Right cardiac atrium (tissue), 5 donors: ENCODE measurements around the gene RABGAP1L. TPM values are rescaled to one million over a fixed set of nuclear protein-coding genes. Genes with fewer than 3 reads are reported as not detected.
"Not testable (repeated sequence)": the region's sequence is repeated elsewhere in the genome, so short reads cannot be mapped to it uniquely, and the experiment has no call there.

ENCODE experiments used
- ATAC-seq, 2 donors: fragments of 200-7000 bp; cut with Tn5 transposase; one replicate each; pipeline versions ENCODE4 v1.8.0 to v1.9.1; 2020; ENCODE audit warnings: moderate library complexity in 2 of 2, mild to moderate bottlenecking in 1 of 2
- DNase-seq, 3 donors: peaks; one replicate each; pipeline ENCODE4 v3.0.0-alpha.2; 2020
- H3K27ac ChIP-seq: one replicate; pipeline ENCODE4 v1.5.1; 2013; ENCODE audit warnings: mild to moderate bottlenecking, low read length, control low read depth, moderate library complexity
- H3K27me3 ChIP-seq: one replicate; pipeline ENCODE4 v1.6.1; 2013; ENCODE audit not compliant: control insufficient read depth, insufficient read depth
- H3K4me1 ChIP-seq: one replicate; pipeline ENCODE4 v1.6.1; 2013; ENCODE audit warnings: low read length; ENCODE audit not compliant: control insufficient read depth, insufficient read depth
- H3K4me3 ChIP-seq: one replicate; pipeline ENCODE4 v1.5.1; 2013; ENCODE audit warnings: low read length, control low read depth
- H3K9me3 ChIP-seq: one replicate; pipeline ENCODE4 v1.6.1; 2013; ENCODE audit warnings: low read length; ENCODE audit not compliant: control insufficient read depth
- WGBS: extraction: QIAGEN DNeasy Blood & Tissue Kit; methylation state at CpG from one replicate; pipeline ENCODE4 v1.1.7; 2013; 5-methylcytosine and 5-hydroxymethylcytosine counted together
- intact Hi-C, 4 donors: fragments of 100-400 bp; cut with DNase I; formaldehyde crosslinking; loops; one replicate each; pipeline versions ENCODE4 v1.11.0 to v1.14.0; 2022 to 2023
- polyA plus RNA-seq: library from polyadenylated mRNA; stranded (reverse); fragments of 200-250 nt; gene quantifications from one replicate; pipeline ENCODE4 v1.2.3, GENCODE V29; 2013
- total RNA-seq, 4 donors: library from RNA; stranded (reverse); fragmentation: NEBNext Ultra II Directional; extraction: Animal tissue kit (Norgen Biotek cat#: 25700); gene quantifications; one replicate each; pipeline ENCODE4 v1.2.1, GENCODE V29; 2021
- donor health status: healthy with polysubstance abuse.
- donor health status: DM: no; HTN: yes; CAD: no.
- donor health status: DM: no; HTN: no; CAD: no.
- donor health status: DM: no; HTN: yes; CAD: no; lungs with severe emphysema.
- donor health status: DM: yes; HTN: yes; CAD: no.

The RABGAP1L gene
- total and polyA plus RNA-seq, 5 donors = 174 to 367 (median 186) TPM

- Histone ChIP-seq H3K27me3 (no peaks in the 10 kb centered on the region), H3K27ac (no peak overlapping the region), H3K9me3 (no peaks in the 10 kb centered on the region), H3K4me1 (no peaks in the 10 kb centered on the region), H3K4me3 (no peak overlapping the region)
- no peak for ATAC-seq
- intact Hi-C loops = no loop called here
- 71% methylated on average over 6 of the region's 6 CpGs for WGBS
- DNase-seq = peak in 1 of 3 donors; percentile 39
These were observed 28.2 kb upstream of the RABGAP1L start for GRCh38 chr1:174131032-174131638.

- intact Hi-C loops = no loop called here
- H3K4me3 ChIP-seq = no peak overlapping the region
- H3K27ac ChIP-seq = no peak overlapping the region
- DNase-seq (no peak), ATAC-seq (no peak)
- no peaks in the 10 kb centered on the region for H3K4me1 ChIP-seq
- H3K27me3 ChIP-seq = no peaks in the 10 kb centered on the region
- H3K9me3 ChIP-seq = no peaks in the 10 kb centered on the region
- WGBS = 90% methylated on average over 3 of the region's 3 CpGs
These were observed 25.2 kb upstream of the RABGAP1L start for GRCh38 chr1:174134003-174134659.

- H3K4me3 ChIP-seq = no peak overlapping the region
- WGBS = 66% methylated on average over 2 of the region's 2 CpGs
- DNase-seq = no peak
- H3K4me1 ChIP-seq = no peaks in the 10 kb centered on the region
- H3K9me3 ChIP-seq = no peaks in the 10 kb centered on the region
- no peaks in the 10 kb centered on the region for H3K27me3 ChIP-seq
- no peak overlapping the region for H3K27ac ChIP-seq
- intact Hi-C loops = no loop called here
- no peak for ATAC-seq
These were observed 24.1 kb upstream of the RABGAP1L start for GRCh38 chr1:174135211-174135610.

GRCh38 chr1:174136714-174137113 lies 22.6 kb upstream of the RABGAP1L start:
- WGBS = 94% methylated on average over 1 of the region's 1 CpG
- DNase-seq (no peak), ATAC-seq (no peak)
- Histone ChIP-seq H3K4me1 (no peaks in the 10 kb centered on the region), H3K9me3 (no peaks in the 10 kb centered on the region), H3K27ac (no peak overlapping the region), H3K4me3 (no peak overlapping the region), H3K27me3 (no peaks in the 10 kb centered on the region)
- intact Hi-C loops = no loop called here

DNA sequence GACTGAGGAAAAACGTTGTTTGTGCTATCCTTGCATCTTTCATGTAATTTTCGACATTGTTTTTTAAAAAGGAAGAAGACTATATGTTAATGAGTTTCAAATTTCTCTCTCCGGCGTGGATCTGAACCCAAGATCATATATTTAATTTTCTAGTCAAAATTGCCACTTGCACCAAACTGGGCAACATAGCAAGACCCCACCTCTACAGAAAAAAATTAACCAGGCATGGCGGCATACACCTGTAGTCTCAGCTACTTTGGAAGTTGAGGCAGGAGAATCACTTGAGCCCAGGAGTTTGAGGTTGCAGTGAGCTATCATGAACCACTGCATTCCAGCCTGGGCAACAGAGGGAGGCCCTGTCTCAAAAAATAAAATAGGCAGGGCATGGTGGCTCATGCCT lies 16.5 kb upstream of the RABGAP1L start:
- intact Hi-C loops = no loop called here
- WGBS = 89% methylated on average over 5 of the region's 5 CpGs
- H3K4me1 ChIP-seq = no peaks in the 10 kb centered on the region

GRCh38 chr1:174143727-174144396 lies 15.5 kb upstream of the RABGAP1L start:
- H3K4me1 ChIP-seq, H3K4me3 ChIP-seq, H3K9me3 ChIP-seq, H3K27me3 ChIP-seq, DNase-seq, ATAC-seq, intact Hi-C loops, H3K27ac ChIP-seq: not testable (repeated sequence)
- 80% methylated on average over 12 of the region's 12 CpGs for WGBS

More for the DNA sequence above, 16.5 kb upstream of the RABGAP1L start:
- Histone ChIP-seq H3K27ac (no peak overlapping the region), H3K27me3 (no peaks in the 10 kb centered on the region), H3K9me3 (no peaks in the 10 kb centered on the region), H3K4me3 (no peak overlapping the region)
- DNase-seq = no peak
- no peak for ATAC-seq

DNA sequence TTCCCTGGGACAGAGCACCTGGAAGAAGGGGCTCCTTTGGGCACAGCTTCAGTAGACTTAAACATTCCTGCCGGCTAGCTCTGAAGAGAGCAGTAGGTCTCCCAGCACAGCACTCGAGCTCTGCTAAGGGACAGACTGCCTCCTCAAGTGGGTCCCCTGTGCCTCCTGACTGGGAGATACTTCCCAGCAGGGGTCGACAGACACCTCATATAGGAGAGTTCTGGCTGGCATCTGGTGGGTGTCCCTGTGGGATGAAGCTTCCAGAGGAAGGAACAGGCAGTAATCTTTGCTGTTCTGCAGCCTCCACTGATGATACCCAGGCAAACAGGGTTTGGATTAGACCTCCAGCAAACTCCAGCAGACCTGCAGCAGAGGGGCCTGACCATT lies 14.9 kb upstream of the RABGAP1L start:
- WGBS = 75% methylated on average over 3 of the region's 3 CpGs
- intact Hi-C loops, ATAC-seq: not testable (repeated sequence)

GRCh38 chr1:174149216-174149615 lies 10.1 kb upstream of the RABGAP1L start:
- WGBS = 80% methylated on average over 4 of the region's 4 CpGs
- Histone ChIP-seq H3K27ac (no peak overlapping the region), H3K4me1 (no peaks in the 10 kb centered on the region), H3K4me3 (no peak overlapping the region), H3K27me3 (no peaks in the 10 kb centered on the region), H3K9me3 (peaks cover 2% of the 10 kb centered on the region)
- intact Hi-C loops = no loop called here
- ATAC-seq = no peak
- no peak for DNase-seq

More for the DNA sequence above, 14.9 kb upstream of the RABGAP1L start:
- not testable (repeated sequence) for H3K27ac ChIP-seq, H3K4me1 ChIP-seq, H3K4me3 ChIP-seq, DNase-seq, H3K27me3 ChIP-seq, H3K9me3 ChIP-seq

DNA sequence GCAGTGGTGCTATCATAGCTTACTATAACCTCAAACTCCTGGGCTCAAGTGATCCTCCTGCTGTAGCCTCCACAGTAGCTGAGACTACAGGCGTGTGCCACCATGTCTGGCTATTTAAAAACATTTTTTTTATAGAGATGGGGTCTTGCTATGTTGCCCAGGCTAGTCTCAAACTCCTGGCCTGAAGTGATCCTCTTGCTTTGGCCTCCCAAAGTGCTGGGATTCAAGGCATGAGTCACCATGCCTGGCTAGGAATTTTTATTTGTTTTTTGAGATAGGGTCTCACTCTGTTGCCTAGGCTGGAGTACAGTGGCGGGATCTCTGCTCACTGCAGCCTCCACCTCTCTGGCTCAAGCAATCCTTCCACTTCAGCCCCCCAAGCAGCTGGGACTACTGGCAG lies 8.8 kb upstream of the RABGAP1L start:
- DNase-seq (no peak), ATAC-seq (no peak)
- H3K27me3 ChIP-seq = no peaks in the 10 kb centered on the region
- no peak overlapping the region for H3K27ac ChIP-seq
- no peaks in the 10 kb centered on the region for H3K4me1 ChIP-seq
- no peak overlapping the region for H3K4me3 ChIP-seq
- intact Hi-C loops = no loop called here
- peaks cover 2% of the 10 kb centered on the region for H3K9me3 ChIP-seq
- WGBS = 97% methylated on average over 2 of the region's 2 CpGs

DNA sequence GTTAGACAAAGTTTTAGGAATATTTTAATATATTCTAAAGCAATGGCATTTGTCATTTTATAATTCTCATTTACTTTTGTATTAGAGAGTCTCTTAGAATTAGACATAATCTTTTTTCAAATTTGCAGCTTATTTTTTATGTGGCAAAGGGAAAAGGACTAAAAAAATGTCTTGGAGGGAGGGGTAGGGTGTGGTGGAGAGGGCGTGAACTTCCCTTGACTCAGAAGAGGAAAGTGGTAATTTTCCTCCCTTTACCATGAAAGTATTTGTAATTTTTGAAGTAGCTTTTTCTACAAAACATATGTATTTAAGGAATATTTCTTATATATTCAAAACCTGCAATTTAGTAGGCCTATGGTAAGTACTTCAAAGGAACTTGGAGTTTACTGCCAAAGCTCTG lies 6.9 kb upstream of the RABGAP1L start:
- DNase-seq (no peak), ATAC-seq (peak in 1 of 2 donors; percentile 58)
- H3K4me3 ChIP-seq = no peak overlapping the region
- 68% methylated on average over 1 of the region's 1 CpG for WGBS
- H3K27me3 ChIP-seq = no peaks in the 10 kb centered on the region
- peaks cover 2% of the 10 kb centered on the region for H3K9me3 ChIP-seq
- intact Hi-C loops = no loop called here
- no peaks in the 10 kb centered on the region for H3K4me1 ChIP-seq
- no peak overlapping the region for H3K27ac ChIP-seq

- WGBS = 77% methylated on average over 5 of the region's 5 CpGs
These were observed 6.1 kb upstream of the RABGAP1L start for GRCh38 chr1:174153085-174153824.

More at GRCh38 chr1:174153085-174153824, 6.1 kb upstream of the RABGAP1L start:
- H3K27me3 ChIP-seq = no peaks in the 10 kb centered on the region
- H3K9me3 ChIP-seq = peaks cover 2% of the 10 kb centered on the region
- no peak for DNase-seq
- ATAC-seq = no peak
- intact Hi-C loops = no loop called here
- H3K27ac ChIP-seq = peak overlapping the region; percentile 19
- no peak overlapping the region for H3K4me3 ChIP-seq
- no peaks in the 10 kb centered on the region for H3K4me1 ChIP-seq
